OCI-LY7 (cell line): ENCODE measurements around the gene DUSP12.

Experiments used
- CTCF ChIP-seq: fragments of 200-600 bp; sonication (generic); conservative IDR thresholded peaks from 2 replicates; pipeline ENCODE4 v1.5.1; 2014; ENCODE audit warnings: mild to moderate bottlenecking, antibody characterized with exemption, low read length, moderate library complexity, mixed read lengths
- EZH2phosphoT487 ChIP-seq: fragments of 200-600 bp; sonication (generic); IDR thresholded peaks from 2 replicates; pipeline ENCODE4 v1.6.1; 2018; ENCODE audit warnings: low read depth, borderline replicate concordance, mild to moderate bottlenecking, mixed run types, antibody characterized with exemption, low read length, moderate library complexity, mixed read lengths

GRCh38 chr1:161778522-161778921, 28.9 kb downstream of the DUSP12 start:
- TF ChIP-seq CTCF (no peak), EZH2phosphoT487 (no peak)
